Mesenchymal stem cell (in vitro differentiated cells and primary cell): Measurements from ENCODE around the gene CHD1.

Source experiments
- DNase-seq: peaks from one replicate; pipeline ENCODE4 v3.0.0-alpha.2; 2013
- H2AFZ ChIP-seq: one replicate; pipeline ENCODE4 v1.6.1; 2013; ENCODE audit warnings: low read depth, mild to moderate bottlenecking, control low read depth, inconsistent platforms, low read length, moderate library complexity
- H2AK5ac ChIP-seq: 2 replicates; pipeline ENCODE4 v1.6.1; 2013; ENCODE audit warnings: low read length, moderate library complexity, mild to moderate bottlenecking, inconsistent platforms; ENCODE audit not compliant: severe bottlenecking
- H2BK120ac ChIP-seq: one replicate; pipeline ENCODE4 v1.6.1; 2013; ENCODE audit warnings: low read depth, mild to moderate bottlenecking, inconsistent platforms, low read length, moderate library complexity
- H2BK12ac ChIP-seq, 2 experiments: one replicate each; pipeline ENCODE4 v1.6.1; 2013; ENCODE audit warnings: inconsistent platforms in 2 of 2, low read length in 2 of 2, mild to moderate bottlenecking in 2 of 2, moderate library complexity in 2 of 2, control low read depth in 1 of 2
- H2BK15ac ChIP-seq: one replicate; pipeline ENCODE4 v1.6.1; 2013; ENCODE audit warnings: mild to moderate bottlenecking, low read depth, inconsistent platforms; ENCODE audit not compliant: poor library complexity, severe bottlenecking
- H2BK5ac ChIP-seq: 2 replicates; pipeline ENCODE4 v1.6.1; 2013; ENCODE audit warnings: low read depth, mild to moderate bottlenecking, low read length, control low read depth, inconsistent platforms; ENCODE audit not compliant: poor library complexity, severe bottlenecking
- H3K14ac ChIP-seq, 2 experiments: one replicate each; pipeline ENCODE4 v1.6.1; 2013; ENCODE audit warnings: inconsistent platforms in 2 of 2, low read length in 2 of 2, control low read depth in 1 of 2, mild to moderate bottlenecking in 1 of 2, moderate library complexity in 1 of 2
- H3K18ac ChIP-seq, 2 experiments: one replicate each; pipeline ENCODE4 v1.6.1; 2013; ENCODE audit warnings: inconsistent platforms in 2 of 2, low read length in 2 of 2, control low read depth in 1 of 2, low read depth in 1 of 2, mild to moderate bottlenecking in 1 of 2
- H3K23ac ChIP-seq, 2 experiments: one replicate each; pipeline ENCODE4 v1.6.1; 2013; ENCODE audit warnings: inconsistent platforms in 2 of 2, low read length in 2 of 2, mild to moderate bottlenecking in 2 of 2, moderate library complexity in 2 of 2, control low read depth in 1 of 2
- H3K27ac ChIP-seq: 2 replicates; pipeline ENCODE4 v1.5.1; 2013; ENCODE audit warnings: mild to moderate bottlenecking, moderate library complexity, low read length, control low read depth, inconsistent platforms; ENCODE audit not compliant: poor library complexity, severe bottlenecking
- H3K27me3 ChIP-seq, 2 experiments: 2 replicates each; pipeline versions ENCODE4 v1.6.1 to v1.7.0; 2013; ENCODE audit warnings: low read length in 2 of 2, mild to moderate bottlenecking in 2 of 2, moderate library complexity in 2 of 2, control low read depth in 1 of 2, inconsistent platforms in 1 of 2; ENCODE audit not compliant: control insufficient read depth in 1 of 2, insufficient read depth in 1 of 2
- H3K36me3 ChIP-seq, 2 experiments: 2 replicates each; pipeline versions ENCODE4 v1.6.1 to v1.7.0; 2013; ENCODE audit warnings: low read length in 2 of 2, control low read depth in 1 of 2, inconsistent platforms in 1 of 2, low read depth in 1 of 2, mild to moderate bottlenecking in 1 of 2; ENCODE audit not compliant: insufficient read depth in 2 of 2, control insufficient read depth in 1 of 2
- H3K4ac ChIP-seq, 2 experiments: one replicate each; pipeline ENCODE4 v1.6.1; 2013; ENCODE audit warnings: inconsistent platforms in 2 of 2, low read length in 2 of 2, mild to moderate bottlenecking in 2 of 2, moderate library complexity in 2 of 2, control low read depth in 1 of 2, low read depth in 1 of 2
- H3K4me1 ChIP-seq: 2 replicates; pipeline ENCODE4 v1.6.1; 2013; ENCODE audit warnings: low read depth, low read length, control low read depth; ENCODE audit not compliant: control insufficient read depth, insufficient read depth
- H3K4me2 ChIP-seq: 2 replicates; pipeline ENCODE4 v1.6.1; 2013; ENCODE audit warnings: low read length, mild to moderate bottlenecking, inconsistent platforms; ENCODE audit not compliant: poor library complexity, severe bottlenecking
- H3K4me3 ChIP-seq, 2 experiments: 2 replicates each; pipeline versions ENCODE4 v1.5.1 to v1.7.0; 2013; ENCODE audit warnings: low read length in 2 of 2, mild to moderate bottlenecking in 2 of 2, control low read depth in 1 of 2, low read depth in 1 of 2; ENCODE audit not compliant: insufficient read depth in 1 of 2
- H3K79me1 ChIP-seq: replicated peaks from 2 replicates; pipeline ENCODE4 v1.6.1; 2013; ENCODE audit warnings: mild to moderate bottlenecking, control low read depth, low read length, inconsistent platforms; ENCODE audit not compliant: poor library complexity, severe bottlenecking
- H3K9ac ChIP-seq: 2 replicates; pipeline ENCODE4 v1.7.0; 2013; ENCODE audit warnings: mild to moderate bottlenecking, low read length, moderate library complexity
- H3K9me3 ChIP-seq: 2 replicates; pipeline ENCODE4 v1.7.0; 2013; ENCODE audit warnings: mild to moderate bottlenecking, low read length; ENCODE audit not compliant: control insufficient read depth
- H4K8ac ChIP-seq: one replicate; pipeline ENCODE4 v1.6.1; 2013; ENCODE audit warnings: inconsistent platforms, mild to moderate bottlenecking, low read length, moderate library complexity
- H4K91ac ChIP-seq: one replicate; pipeline ENCODE4 v1.6.1; 2013; ENCODE audit warnings: mild to moderate bottlenecking, low read length, inconsistent platforms
- WGBS: methylation state at CpG from one replicate; pipeline ENCODE4 v1.1.7; 2013; ENCODE audit warnings: mixed read lengths; 5-methylcytosine and 5-hydroxymethylcytosine counted together

The CHD1 gene

GRCh38 chr5:98975223-98975622 is 46.4 kb upstream of the CHD1 start:
- no peak overlapping the region for H3K9ac ChIP-seq
- H3K9me3 ChIP-seq: no peaks in the 10 kb centered on the region
- H3K14ac ChIP-seq: no peak overlapping the region
- H3K23ac ChIP-seq: no peak overlapping the region
- H2BK12ac ChIP-seq: no peak overlapping the region
- H2BK120ac ChIP-seq: no peak overlapping the region
- no peak for DNase-seq
- no peak overlapping the region for H3K27ac ChIP-seq
- H4K91ac ChIP-seq: no peak overlapping the region
- H2AK5ac ChIP-seq: no peak overlapping the region
- H3K79me1 ChIP-seq: no peaks in the 10 kb centered on the region
- H2BK15ac ChIP-seq: no peak overlapping the region
- H3K4ac ChIP-seq: no peak overlapping the region
- H3K4me2 ChIP-seq: no peak overlapping the region
- peaks cover 1% of the 10 kb centered on the region for H3K4me1 ChIP-seq
- 85% methylated on average over 2 of the region's 2 CpGs for WGBS
- H3K18ac ChIP-seq: no peak overlapping the region
- H3K27me3 ChIP-seq: no peaks in the 10 kb centered on the region
- no peak overlapping the region for H2BK5ac ChIP-seq
- no peak overlapping the region for H2AFZ ChIP-seq
- no peak overlapping the region for H4K8ac ChIP-seq
- no peaks in the 10 kb centered on the region for H3K36me3 ChIP-seq
- no peak overlapping the region for H3K4me3 ChIP-seq

- Histone ChIP-seq H3K18ac (no peak overlapping the region), H2AFZ (no peak overlapping the region), H3K23ac (no peak overlapping the region), H3K4me2 (no peak overlapping the region), H3K4me1 (no peaks in the 10 kb centered on the region), H2BK5ac (no peak overlapping the region), H4K91ac (no peak overlapping the region), H3K36me3 (no peaks in the 10 kb centered on the region), H3K4ac (no peak overlapping the region), H3K27ac (no peak overlapping the region), H2BK15ac (no peak overlapping the region), H3K9me3 (no peaks in the 10 kb centered on the region), H4K8ac (no peak overlapping the region), H3K4me3 (no peak overlapping the region), H3K14ac (no peak overlapping the region), H3K27me3 (no peaks in the 10 kb centered on the region), H2AK5ac (no peak overlapping the region), H3K79me1 (no peaks in the 10 kb centered on the region), H2BK120ac (no peak overlapping the region), H3K9ac (no peak overlapping the region), H2BK12ac (no peak overlapping the region)
- WGBS: 95% methylated on average over 4 of the region's 4 CpGs
- DNase-seq: no peak
Measured at GRCh38 chr5:98969400-98969799, 40.6 kb upstream of the CHD1 start.

GRCh38 chr5:98968056-98968564 is 39.3 kb upstream of the CHD1 start:
- 92% methylated on average over 4 of the region's 4 CpGs for WGBS
- Histone ChIP-seq H2BK5ac (no peak overlapping the region), H3K27ac (no peak overlapping the region), H3K4me1 (no peaks in the 10 kb centered on the region), H3K9ac (no peak overlapping the region), H3K9me3 (no peaks in the 10 kb centered on the region), H3K4me3 (no peak overlapping the region), H2AFZ (no peak overlapping the region), H3K4ac (no peak overlapping the region), H3K23ac (no peak overlapping the region), H3K18ac (no peak overlapping the region), H3K27me3 (no peaks in the 10 kb centered on the region), H3K79me1 (no peaks in the 10 kb centered on the region), H3K4me2 (no peak overlapping the region), H2BK15ac (no peak overlapping the region), H2BK120ac (no peak overlapping the region), H2AK5ac (no peak overlapping the region), H4K91ac (no peak overlapping the region), H3K36me3 (no peaks in the 10 kb centered on the region), H4K8ac (no peak overlapping the region), H2BK12ac (no peak overlapping the region), H3K14ac (no peak overlapping the region)
- DNase-seq: no peak

DNA sequence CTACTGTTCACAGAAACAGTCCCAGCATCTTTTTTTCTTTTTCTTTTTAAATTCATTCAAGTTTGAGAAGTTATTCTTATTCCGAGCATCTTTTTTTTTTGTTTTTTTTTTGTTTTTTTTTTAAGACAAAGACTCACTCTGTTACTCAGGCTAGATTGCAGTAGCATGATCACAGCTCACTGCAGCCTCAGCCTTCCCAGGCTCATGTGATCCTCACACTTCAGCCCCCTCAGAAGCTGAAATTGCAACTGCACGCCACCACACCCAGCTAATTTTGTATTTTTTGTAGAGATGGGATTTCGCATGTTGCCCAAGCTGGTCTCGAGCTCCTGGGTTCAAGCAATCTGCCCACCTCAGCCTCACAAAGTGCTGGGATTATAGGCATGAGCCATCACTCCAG is 36.4 kb upstream of the CHD1 start:
- Histone ChIP-seq H2BK5ac (no peak overlapping the region), H3K23ac (no peak overlapping the region), H3K4me2 (no peak overlapping the region), H3K27ac (no peak overlapping the region), H3K36me3 (no peaks in the 10 kb centered on the region), H4K91ac (no peak overlapping the region), H2BK120ac (no peak overlapping the region), H2BK12ac (no peak overlapping the region), H3K18ac (no peak overlapping the region), H3K79me1 (no peaks in the 10 kb centered on the region), H4K8ac (no peak overlapping the region), H2AK5ac (no peak overlapping the region), H3K4me3 (no peak overlapping the region), H3K9me3 (no peaks in the 10 kb centered on the region), H2AFZ (no peak overlapping the region), H2BK15ac (no peak overlapping the region), H3K4ac (no peak overlapping the region), H3K4me1 (no peaks in the 10 kb centered on the region), H3K9ac (no peak overlapping the region), H3K14ac (no peak overlapping the region), H3K27me3 (no peaks in the 10 kb centered on the region)
- WGBS: 94% methylated on average over 3 of the region's 4 CpGs
- no peak for DNase-seq
